ENCODE data around the gene MXD1. TPM values are rescaled to one million over a fixed set of nuclear protein-coding genes. Genes with fewer than 3 reads are reported as not detected.
"Not testable (repeated sequence)": the region's sequence is repeated elsewhere in the genome, so short reads cannot be mapped to it uniquely, and the experiment has no call there.

Gene MXD1
- total and polyA plus RNA-seq, 4 donors, result 1.4 to 8.5 (median 5.8) TPM

DNA sequence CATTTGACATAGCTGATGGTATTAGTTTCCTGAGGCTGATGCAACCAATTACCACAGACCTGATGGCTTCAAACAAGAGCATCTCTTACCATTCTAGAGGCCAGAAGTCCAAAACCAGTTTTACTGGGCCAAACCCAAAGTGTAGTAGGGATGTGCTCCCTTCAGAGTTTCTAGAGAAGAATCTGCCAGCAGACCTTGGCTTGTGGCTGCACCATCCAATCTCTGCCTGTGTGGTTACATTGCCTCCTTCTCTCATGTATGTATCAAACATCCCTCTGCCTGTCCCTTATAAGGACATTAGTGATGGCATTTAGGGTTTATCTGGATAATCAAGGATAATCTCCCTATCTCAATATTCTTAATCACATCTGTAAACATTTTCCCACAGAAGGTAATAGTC is 25.6 kb upstream of the MXD1 start:
- Histone ChIP-seq H3K9ac (ENCODE audit: low read depth in 1 of 2, low read length in 2 of 2) (no peak overlapping the region), H3K4me1 (ENCODE audit: control insufficient read depth in 4 of 4, insufficient read depth in 4 of 4, low read length in 3 of 4) (peaks cover 0 to 5% (median under 1%) of the 10 kb centered on the region in 4 donors), H3K4me3 (ENCODE audit: low read depth in 1 of 3, low read length in 3 of 3) (no peak overlapping the region), H3K27me3 (ENCODE audit: control insufficient read depth in 4 of 4, insufficient read depth in 4 of 4, low read length in 3 of 4) (no peaks in the 10 kb centered on the region), H3K27ac (ENCODE audit: low read depth in 1 of 2, low read length in 2 of 2) (no peak overlapping the region), H3K36me3 (ENCODE audit: control insufficient read depth in 4 of 4, insufficient read depth in 3 of 4, low read depth in 1 of 4, low read length in 3 of 4) (no peaks in the 10 kb centered on the region), H3K9me3 (ENCODE audit: control insufficient read depth in 4 of 4, low read length in 3 of 4) (no peaks in the 10 kb centered on the region)
- TF ChIP-seq HNF4A (conservative IDR thresholded peaks at IDR 0.05) (no peak), NR2F2 (IDR thresholded peaks at IDR 0.05) (no peak), RXRA (IDR thresholded peaks at IDR 0.05) (no peak), RAD21 (IDR thresholded peaks at IDR 0.05) (no peak), EGR1 (IDR thresholded peaks at IDR 0.05; ENCODE audit: low read depth in 2 of 2) (no peak)
- TF ChIP-seq, protein P1, sequence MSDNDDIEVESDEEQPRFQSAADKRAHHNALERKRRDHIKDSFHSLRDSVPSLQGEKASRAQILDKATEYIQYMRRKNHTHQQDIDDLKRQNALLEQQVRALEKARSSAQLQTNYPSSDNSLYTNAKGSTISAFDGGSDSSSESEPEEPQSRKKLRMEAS (IDR thresholded peaks at IDR 0.05), result no peak
- TF ChIP-seq, protein P2, sequence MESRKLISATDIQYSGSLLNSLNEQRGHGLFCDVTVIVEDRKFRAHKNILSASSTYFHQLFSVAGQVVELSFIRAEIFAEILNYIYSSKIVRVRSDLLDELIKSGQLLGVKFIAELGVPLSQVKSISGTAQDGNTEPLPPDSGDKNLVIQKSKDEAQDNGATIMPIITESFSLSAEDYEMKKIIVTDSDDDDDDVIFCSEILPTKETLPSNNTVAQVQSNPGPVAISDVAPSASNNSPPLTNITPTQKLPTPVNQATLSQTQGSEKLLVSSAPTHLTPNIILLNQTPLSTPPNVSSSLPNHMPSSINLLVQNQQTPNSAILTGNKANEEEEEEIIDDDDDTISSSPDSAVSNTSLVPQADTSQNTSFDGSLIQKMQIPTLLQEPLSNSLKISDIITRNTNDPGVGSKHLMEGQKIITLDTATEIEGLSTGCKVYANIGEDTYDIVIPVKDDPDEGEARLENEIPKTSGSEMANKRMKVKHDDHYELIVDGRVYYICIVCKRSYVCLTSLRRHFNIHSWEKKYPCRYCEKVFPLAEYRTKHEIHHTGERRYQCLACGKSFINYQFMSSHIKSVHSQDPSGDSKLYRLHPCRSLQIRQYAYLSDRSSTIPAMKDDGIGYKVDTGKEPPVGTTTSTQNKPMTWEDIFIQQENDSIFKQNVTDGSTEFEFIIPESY (IDR thresholded peaks at IDR 0.05), result no peak
- DNase-seq (ENCODE audit: low spot score), result no peak

DNA sequence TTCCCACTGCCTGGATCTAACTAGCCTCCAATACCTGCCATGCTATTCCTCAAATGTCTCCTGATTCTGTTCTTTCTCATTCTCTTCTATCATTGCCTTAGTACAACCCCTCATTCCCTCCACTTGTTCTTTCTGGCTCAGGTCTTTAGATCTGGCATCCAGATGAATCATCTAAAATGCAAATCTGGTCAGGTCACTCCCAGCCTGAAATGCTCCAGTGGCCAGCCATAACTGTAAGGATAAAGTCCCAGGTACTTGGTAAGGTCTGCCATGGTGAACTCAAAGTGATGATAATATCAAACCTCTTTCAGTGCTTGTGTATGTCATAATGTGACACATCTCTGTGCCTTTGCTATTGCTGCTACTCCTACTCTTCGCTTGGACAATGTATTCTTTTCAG is 24.0 kb upstream of the MXD1 start:
- H3K27me3 ChIP-seq (ENCODE audit: control insufficient read depth in 4 of 4, insufficient read depth in 4 of 4, low read length in 3 of 4), result no peaks in the 10 kb centered on the region
- H3K36me3 ChIP-seq (ENCODE audit: control insufficient read depth in 4 of 4, insufficient read depth in 3 of 4, low read depth in 1 of 4, low read length in 3 of 4), result peaks cover 0 to 1% (median under 1%) of the 10 kb centered on the region in 4 donors
- no peak overlapping the region for H3K9ac ChIP-seq (ENCODE audit: low read depth in 1 of 2, low read length in 2 of 2)
- peaks cover 5 to 9% (median 7%) of the 10 kb centered on the region in 4 donors for H3K4me1 ChIP-seq (ENCODE audit: control insufficient read depth in 4 of 4, insufficient read depth in 4 of 4, low read length in 3 of 4)
- H3K9me3 ChIP-seq (ENCODE audit: control insufficient read depth in 4 of 4, low read length in 3 of 4), result no peaks in the 10 kb centered on the region
- WGBS, result 7% methylated on average over 1 of the region's 1 CpG
- H3K27ac ChIP-seq (ENCODE audit: low read depth in 1 of 2, low read length in 2 of 2), result no peak overlapping the region
- TF ChIP-seq, protein P3, sequence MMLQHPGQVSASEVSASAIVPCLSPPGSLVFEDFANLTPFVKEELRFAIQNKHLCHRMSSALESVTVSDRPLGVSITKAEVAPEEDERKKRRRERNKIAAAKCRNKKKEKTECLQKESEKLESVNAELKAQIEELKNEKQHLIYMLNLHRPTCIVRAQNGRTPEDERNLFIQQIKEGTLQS (IDR thresholded peaks at IDR 0.05), result no peak
- TF ChIP-seq, protein P2 (IDR thresholded peaks at IDR 0.05), result no peak
- TF ChIP-seq FOXA1 (IDR thresholded peaks at IDR 0.05), result no peak
- no peak for TF ChIP-seq HNF4G (IDR thresholded peaks at IDR 0.05)
- TF ChIP-seq RXRA (IDR thresholded peaks at IDR 0.05), result no peak
- no peak for TF ChIP-seq GABPA (IDR thresholded peaks at IDR 0.05 in 1 of 2, conservative IDR thresholded peaks at IDR 0.05 in 1 of 2)
- TF ChIP-seq YY1 (IDR thresholded peaks at IDR 0.05), result no peak
- H3K4me3 ChIP-seq (ENCODE audit: low read depth in 1 of 3, low read length in 3 of 3), result no peak overlapping the region
- no peak for DNase-seq (ENCODE audit: low spot score)

DNA sequence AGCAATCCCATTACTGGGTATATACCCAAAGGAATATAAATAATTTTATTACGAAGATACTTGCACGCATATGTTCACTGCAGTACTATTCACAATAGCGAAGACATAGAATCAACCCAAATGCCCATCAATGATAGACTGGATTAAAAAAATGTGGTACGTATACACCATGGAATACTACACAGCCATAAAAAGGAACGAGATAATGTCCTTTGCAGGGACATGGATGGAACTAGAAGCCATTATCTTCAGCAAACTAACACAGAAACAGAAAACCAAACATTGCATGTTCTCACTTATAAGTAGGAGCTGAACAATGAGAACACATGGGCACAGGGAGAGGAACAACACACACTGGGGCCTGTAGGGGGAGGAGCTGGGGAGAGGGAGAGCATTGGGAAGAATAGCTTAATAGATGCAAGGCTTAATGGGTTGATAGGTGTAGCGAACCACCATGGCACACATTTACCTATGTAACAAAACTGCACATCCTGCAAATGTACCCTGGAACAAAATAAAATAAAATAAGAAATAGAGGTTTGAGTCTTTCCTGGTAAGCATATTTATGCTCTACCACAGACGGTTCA is 22.0 kb upstream of the MXD1 start:
- not testable (repeated sequence) for H3K27ac ChIP-seq (ENCODE audit: low read depth in 1 of 2, low read length in 2 of 2); H3K9ac ChIP-seq (ENCODE audit: low read depth in 1 of 2, low read length in 2 of 2); H3K4me3 ChIP-seq (ENCODE audit: low read depth in 1 of 3, low read length in 3 of 3); DNase-seq (ENCODE audit: low spot score); H3K4me1 ChIP-seq (ENCODE audit: control insufficient read depth in 4 of 4, insufficient read depth in 4 of 4, low read length in 3 of 4); H3K9me3 ChIP-seq (ENCODE audit: control insufficient read depth in 4 of 4, low read length in 3 of 4); H3K27me3 ChIP-seq (ENCODE audit: control insufficient read depth in 4 of 4, insufficient read depth in 4 of 4, low read length in 3 of 4)
- 94% methylated on average over 7 of the region's 7 CpGs for WGBS
- H3K36me3 ChIP-seq (ENCODE audit: control insufficient read depth in 4 of 4, insufficient read depth in 3 of 4, low read depth in 1 of 4, low read length in 3 of 4), result peaks cover 0 to 18% (median 17%) of the 10 kb centered on the region in 4 donors

Measured in liver (tissue), 9 donors.